ENCODE measurements around the gene OR13C3. TPM values are rescaled to one million over a fixed set of nuclear protein-coding genes. Genes with fewer than 3 reads are reported as not detected.

The OR13C3 gene
- polyA plus RNA-seq, 1 donor from 2014 or later = not detected

DNA sequence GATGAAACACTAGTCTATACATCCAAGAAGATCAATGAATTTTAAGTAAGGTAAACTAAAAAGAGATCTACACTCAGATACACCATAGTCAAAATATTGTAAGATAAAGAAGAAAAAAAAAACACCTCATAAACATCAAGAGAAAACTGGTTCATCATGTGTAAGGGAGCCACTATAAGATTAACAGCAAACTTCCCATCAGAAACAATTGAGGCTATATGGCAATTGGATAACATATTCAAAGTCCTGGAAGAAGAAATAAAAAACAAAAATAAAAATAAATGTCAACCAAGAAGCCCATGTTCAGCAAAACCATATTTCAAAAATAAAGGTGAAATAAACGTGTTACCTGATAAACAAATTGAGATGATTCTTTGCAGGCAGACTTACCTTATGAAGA, 36.0 kb upstream of the OR13C3 start:
- Histone ChIP-seq H2AFZ (ENCODE audit: low read depth, low read length) (no peak overlapping the region), H3K9me2 (ENCODE audit: insufficient read depth, low read length) (no peaks in the 10 kb centered on the region), H3K9ac (ENCODE audit: low read length) (no peak overlapping the region), H3K4me2 (ENCODE audit: low read length) (no peak overlapping the region), H4K20me1 (ENCODE audit: insufficient read depth) (no peaks in the 10 kb centered on the region), H3F3A (ENCODE audit: insufficient read depth, low read length, poor library complexity, severe bottlenecking) (no peaks in the 10 kb centered on the region), H3K9me3 (ENCODE audit: low read length) (no peaks in the 10 kb centered on the region), H3K79me2 (replicated peaks; ENCODE audit: insufficient read depth, low read length) (no peaks in the 10 kb centered on the region), H3K27ac (ENCODE audit: low read length) (no peak overlapping the region), H3K27me3 (ENCODE audit: insufficient read depth, low read depth, low read length) (no peaks in the 10 kb centered on the region), H3K4me3 (ENCODE audit: low read length) (no peak overlapping the region), H3K36me3 (ENCODE audit: insufficient read depth, low read length) (no peaks in the 10 kb centered on the region)
- TF ChIP-seq EZH2 (IDR thresholded peaks at IDR 0.05; ENCODE audit: borderline replicate concordance, insufficient read depth, low read length, poor library complexity, severe bottlenecking) (no peak), TAF1 (IDR thresholded peaks at IDR 0.05; ENCODE audit: low read depth) (no peak), SMC3 (conservative IDR thresholded peaks at IDR 0.05; ENCODE audit: poor library complexity) (no peak), EP300 (conservative IDR thresholded peaks at IDR 0.05; ENCODE audit: poor library complexity, severe bottlenecking) (no peak), MXI1 (conservative IDR thresholded peaks at IDR 0.05; ENCODE audit: poor library complexity, severe bottlenecking) (no peak), REST (IDR thresholded peaks at IDR 0.05; ENCODE audit: borderline replicate concordance) (no peak), POLR2AphosphoS5 (IDR thresholded peaks at IDR 0.05) (no peak), RAD21 (conservative IDR thresholded peaks at IDR 0.05) (no peak)
- TF ChIP-seq, protein P1, sequence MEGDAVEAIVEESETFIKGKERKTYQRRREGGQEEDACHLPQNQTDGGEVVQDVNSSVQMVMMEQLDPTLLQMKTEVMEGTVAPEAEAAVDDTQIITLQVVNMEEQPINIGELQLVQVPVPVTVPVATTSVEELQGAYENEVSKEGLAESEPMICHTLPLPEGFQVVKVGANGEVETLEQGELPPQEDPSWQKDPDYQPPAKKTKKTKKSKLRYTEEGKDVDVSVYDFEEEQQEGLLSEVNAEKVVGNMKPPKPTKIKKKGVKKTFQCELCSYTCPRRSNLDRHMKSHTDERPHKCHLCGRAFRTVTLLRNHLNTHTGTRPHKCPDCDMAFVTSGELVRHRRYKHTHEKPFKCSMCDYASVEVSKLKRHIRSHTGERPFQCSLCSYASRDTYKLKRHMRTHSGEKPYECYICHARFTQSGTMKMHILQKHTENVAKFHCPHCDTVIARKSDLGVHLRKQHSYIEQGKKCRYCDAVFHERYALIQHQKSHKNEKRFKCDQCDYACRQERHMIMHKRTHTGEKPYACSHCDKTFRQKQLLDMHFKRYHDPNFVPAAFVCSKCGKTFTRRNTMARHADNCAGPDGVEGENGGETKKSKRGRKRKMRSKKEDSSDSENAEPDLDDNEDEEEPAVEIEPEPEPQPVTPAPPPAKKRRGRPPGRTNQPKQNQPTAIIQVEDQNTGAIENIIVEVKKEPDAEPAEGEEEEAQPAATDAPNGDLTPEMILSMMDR (IDR thresholded peaks at IDR 0.05; ENCODE audit: poor library complexity, severe bottlenecking) = no peak

DNA sequence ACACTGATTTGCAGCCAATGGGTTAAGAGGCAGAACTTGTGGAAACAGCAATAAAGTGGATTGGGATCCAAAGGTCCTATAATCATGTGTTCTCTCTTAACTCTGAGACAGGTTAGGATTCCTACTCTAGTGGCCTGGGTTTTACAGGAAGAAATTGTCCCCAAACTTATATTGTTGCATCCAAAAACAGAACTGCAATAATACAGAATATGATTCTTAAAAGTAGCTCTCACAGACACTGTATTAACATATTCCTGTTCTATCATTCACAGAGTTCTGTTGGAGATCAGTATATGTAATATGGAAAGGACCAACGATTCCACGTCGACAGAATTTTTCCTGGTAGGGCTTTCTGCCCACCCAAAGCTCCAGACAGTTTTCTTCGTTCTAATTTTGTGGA, 32.2 kb upstream of the OR13C3 start, which contains the start of gene OR13C8:
TSS of gene OR13C8 (plus strand) at position 301 of the 400 bp plus-strand sequence. CDS start at position 301, 0 bp downstream.
- Histone ChIP-seq H3K27ac (ENCODE audit: low read length) (no peak within 1 kb of the TSS), H4K20me1 (ENCODE audit: insufficient read depth) (no peaks in the 10 kb centered on the region), H3F3A (ENCODE audit: insufficient read depth, low read length, poor library complexity, severe bottlenecking) (no peaks in the 10 kb centered on the region), H3K9me3 (ENCODE audit: low read length) (no peaks in the 10 kb centered on the region), H3K36me3 (ENCODE audit: insufficient read depth, low read length) (no peaks in the 10 kb centered on the region), H3K4me2 (ENCODE audit: low read length) (no peak within 1 kb of the TSS), H3K79me2 (replicated peaks; ENCODE audit: insufficient read depth, low read length) (no peaks in the 10 kb centered on the region), H3K4me3 (ENCODE audit: low read length) (no peak within 1 kb of the TSS), H3K27me3 (ENCODE audit: insufficient read depth, low read depth, low read length) (no peaks in the 10 kb centered on the region), H2AFZ (ENCODE audit: low read depth, low read length) (no peak within 1 kb of the TSS), H3K9me2 (ENCODE audit: insufficient read depth, low read length) (no peaks in the 10 kb centered on the region), H3K9ac (ENCODE audit: low read length) (no peak within 1 kb of the TSS)
- no peak for TF ChIP-seq RAD21 (conservative IDR thresholded peaks at IDR 0.05)
- TF ChIP-seq REST (IDR thresholded peaks at IDR 0.05; ENCODE audit: borderline replicate concordance) = no peak
- TF ChIP-seq POLR2AphosphoS5 (IDR thresholded peaks at IDR 0.05) = no peak
- no peak for TF ChIP-seq EP300 (conservative IDR thresholded peaks at IDR 0.05; ENCODE audit: poor library complexity, severe bottlenecking)
- no peak for TF ChIP-seq SMC3 (conservative IDR thresholded peaks at IDR 0.05; ENCODE audit: poor library complexity)
- no peak for TF ChIP-seq MXI1 (conservative IDR thresholded peaks at IDR 0.05; ENCODE audit: poor library complexity, severe bottlenecking)
- TF ChIP-seq TAF1 (IDR thresholded peaks at IDR 0.05; ENCODE audit: low read depth) = no peak
- TF ChIP-seq EZH2 (IDR thresholded peaks at IDR 0.05; ENCODE audit: borderline replicate concordance, insufficient read depth, low read length, poor library complexity, severe bottlenecking) = no peak
- TF ChIP-seq, protein P1 (IDR thresholded peaks at IDR 0.05; ENCODE audit: poor library complexity, severe bottlenecking) = no peak
